Mesothelial cell of epicardium (in vitro differentiated cells): Measurements from ENCODE around the gene STARD10. TPM values are rescaled to one million over a fixed set of nuclear protein-coding genes. Genes with fewer than 3 reads are reported as not detected.
A peak's percentile ranks its signal among the peaks of the same experiment; 100 is the strongest.

Source experiments
- DNase-seq, 2 experiments: peaks; one replicate each; pipeline ENCODE4 v3.0.0; 2021; ENCODE audit warnings: low spot score in 2 of 2; ENCODE audit not compliant: unreplicated experiment in 2 of 2
- H3K27ac Mint-ChIP-seq: 2 replicates; pipeline ENCODE4 v1.8.0; 2021; ENCODE audit warnings: mixed read lengths
- H3K27me3 Mint-ChIP-seq: 2 replicates; pipeline ENCODE4 v1.8.0; 2021; ENCODE audit warnings: low read depth, mixed read lengths
- H3K36me3 Mint-ChIP-seq: 2 replicates; pipeline ENCODE4 v1.8.0; 2021; ENCODE audit warnings: mixed read lengths
- H3K4me1 Mint-ChIP-seq: 2 replicates; pipeline ENCODE4 v1.8.0; 2021; ENCODE audit warnings: mixed read lengths
- H3K4me3 Mint-ChIP-seq: 2 replicates; pipeline ENCODE4 v1.8.0; 2021; ENCODE audit warnings: mild to moderate bottlenecking, moderate library complexity, mixed read lengths
- H3K9me3 Mint-ChIP-seq: 2 replicates; pipeline ENCODE4 v1.8.0; 2021; ENCODE audit warnings: mixed read lengths
- CTCF ChIP-seq: fragments of 200-600 bp; sonication (generic); IDR thresholded peaks from one replicate; pipeline ENCODE4 v1.5.0; 2021; ENCODE audit warnings: antibody characterized with exemption; ENCODE audit not compliant: unreplicated experiment
- total RNA-seq: library from RNA; stranded (reverse); gene quantifications from 3 replicates; pipeline ENCODE4 v1.2.1, GENCODE V29; 2021

The STARD10 gene
- total RNA-seq, 1 donor from 2014 or later = 54.9 TPM

GRCh38 chr11:72740562-72741428 is 53.1 kb downstream of the STARD10 start:
- no peaks in the 10 kb centered on the region for H3K36me3 Mint-ChIP-seq
- H3K27ac Mint-ChIP-seq = peak overlapping the region; percentile 66
- H3K4me3 Mint-ChIP-seq = no peak overlapping the region
- no peaks in the 10 kb centered on the region for H3K9me3 Mint-ChIP-seq
- no peak for DNase-seq
- TF ChIP-seq CTCF = no peak
- no peaks in the 10 kb centered on the region for H3K27me3 Mint-ChIP-seq
- H3K4me1 Mint-ChIP-seq = peaks cover 39% of the 10 kb centered on the region

DNA sequence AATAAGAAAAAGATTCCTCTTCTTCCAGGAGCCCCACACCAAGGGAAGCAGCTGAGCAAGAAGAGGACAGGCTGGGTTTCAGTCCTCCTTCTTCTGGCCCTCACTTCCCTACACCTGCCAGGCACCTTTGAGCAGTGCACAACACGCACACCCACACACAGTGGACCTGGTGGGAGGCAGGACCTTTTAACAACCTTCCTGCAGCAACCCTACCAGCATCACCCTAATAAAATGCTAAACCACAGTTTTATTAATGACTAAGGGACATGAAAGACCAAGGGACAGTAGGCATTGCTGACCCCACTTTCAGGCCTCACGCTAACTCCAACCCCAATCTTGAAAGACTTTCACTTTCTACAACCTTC is 53.8 kb downstream of the STARD10 start:
- Mint-ChIP-seq H3K4me3 (no peak overlapping the region), H3K4me1 (peaks cover 43% of the 10 kb centered on the region), H3K27ac (no peak overlapping the region)

DNA sequence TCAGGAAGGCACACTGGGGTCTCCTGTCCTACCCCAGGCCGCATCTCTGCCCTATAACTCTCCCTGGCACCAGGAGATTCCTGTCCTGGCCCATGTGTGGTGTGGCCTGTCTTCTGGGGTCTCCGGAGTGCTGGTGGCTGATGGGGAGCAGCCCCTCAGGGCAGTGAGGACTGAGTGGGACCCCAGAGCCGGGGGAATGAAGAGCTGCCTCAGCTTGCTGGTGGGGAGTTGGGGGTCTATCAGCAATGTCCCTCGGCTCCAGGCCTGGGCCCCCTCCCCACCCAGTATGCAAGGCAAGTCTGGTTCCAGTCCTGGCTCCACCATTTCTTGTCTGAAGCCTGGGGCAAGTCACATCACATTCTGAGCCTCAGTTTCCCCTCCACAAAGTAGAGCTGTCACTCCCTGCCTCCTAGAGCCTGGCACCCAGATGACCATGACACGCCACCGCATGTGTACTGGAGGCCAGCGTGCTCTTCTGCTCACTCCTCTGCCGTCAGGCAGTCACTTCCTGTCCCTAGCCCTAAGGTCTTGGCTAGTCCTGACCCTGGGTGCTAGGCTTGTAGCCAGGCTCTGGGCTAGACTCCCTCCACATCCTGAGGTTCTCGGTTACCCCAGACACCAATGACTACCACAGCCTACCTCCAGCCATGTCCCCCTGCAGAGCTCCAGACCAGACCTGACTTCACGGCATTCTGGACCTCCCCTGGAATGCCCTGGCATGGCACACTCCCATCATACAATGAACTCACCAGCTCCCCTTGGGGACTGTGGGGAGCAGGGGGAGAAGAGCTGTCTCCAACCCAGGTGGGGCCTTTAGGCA is 54.4 kb downstream of the STARD10 start:
- H3K27me3 Mint-ChIP-seq = no peaks in the 10 kb centered on the region
- H3K4me3 Mint-ChIP-seq = no peak overlapping the region
- no peak for TF ChIP-seq CTCF
- DNase-seq = no peak
- no peaks in the 10 kb centered on the region for H3K36me3 Mint-ChIP-seq
- no peak overlapping the region for H3K27ac Mint-ChIP-seq
- no peaks in the 10 kb centered on the region for H3K9me3 Mint-ChIP-seq
- peaks cover 43% of the 10 kb centered on the region for H3K4me1 Mint-ChIP-seq

More for the DNA sequence above, 53.8 kb downstream of the STARD10 start:
- H3K27me3 Mint-ChIP-seq = no peaks in the 10 kb centered on the region
- DNase-seq = no peak
- no peaks in the 10 kb centered on the region for H3K9me3 Mint-ChIP-seq
- TF ChIP-seq CTCF = no peak
- H3K36me3 Mint-ChIP-seq = no peaks in the 10 kb centered on the region

GRCh38 chr11:72738199-72739141 is 55.4 kb downstream of the STARD10 start:
- no peaks in the 10 kb centered on the region for H3K36me3 Mint-ChIP-seq
- H3K4me3 Mint-ChIP-seq = no peak overlapping the region

More at GRCh38 chr11:72738199-72739141, 55.4 kb downstream of the STARD10 start:
- no peak overlapping the region for H3K27ac Mint-ChIP-seq
- H3K27me3 Mint-ChIP-seq = no peaks in the 10 kb centered on the region
- H3K9me3 Mint-ChIP-seq = no peaks in the 10 kb centered on the region
- DNase-seq = no peak
- peaks cover 41% of the 10 kb centered on the region for H3K4me1 Mint-ChIP-seq
- no peak for TF ChIP-seq CTCF
